HCT116 (cell line): ENCODE results near the gene ZNF462. TPM values are rescaled to one million over a fixed set of nuclear protein-coding genes. Genes with fewer than 3 reads are reported as not detected.

Experiments
- ATAC-seq: fragments of 200-7000 bp; cut with Tn5 transposase; 2 replicates; pipeline ENCODE4 v1.9.1; 2020; ENCODE audit warnings: mild to moderate bottlenecking, moderate library complexity
- BruUV-seq: library from RNA; stranded (reverse); fragments of 400-500 nt; replicated peaks from 2 replicates; lab custom pipeline; 2021; lab: Mats Ljungman, UMichigan
- CTCF ChIA-PET: fragments of 300-600 bp; sonication (Branson Sonifier 250); formaldehyde crosslinking; loops from one replicate; lab custom pipeline; 2021; ENCODE audit warnings: antibody characterized with exemption; lab: Charles Lee
- POLR2A ChIA-PET: fragments of 300-600, 350-600 bp; sonication (Branson Sonifier 250); formaldehyde crosslinking; loops from one replicate; lab custom pipeline; 2021; ENCODE audit warnings: antibody characterized with exemption; lab: Charles Lee
- RAD21 ChIA-PET, 2 experiments: fragments of 300-600 bp; sonication (Branson Sonifier 250); formaldehyde crosslinking; loops; one replicate each; lab custom pipeline; 2023; ENCODE audit warnings: low total read pairs in 2 of 2; ENCODE audit not compliant: uncharacterized antibody in 2 of 2, unreplicated experiment in 2 of 2, low non-redundant PET in 1 of 2; lab: Charles Lee
- DNase-seq: peaks from one replicate; pipeline ENCODE4 v3.0.0-alpha.2; 2010; ENCODE audit warnings: low read depth, low spot score
- H2AFZ ChIP-seq: fragments of 200-600 bp; shearing (Covaris generic), sonication (generic); 2 replicates; pipeline ENCODE4 v1.6.1; 2017; ENCODE audit warnings: low read depth, mixed run types, mixed read lengths, antibody characterized with exemption, low read length; ENCODE audit not compliant: poor library complexity, severe bottlenecking
- H3K27ac ChIP-seq: 2 replicates; pipeline ENCODE4 v1.5.1; 2012; ENCODE audit warnings: low read depth, low read length
- H3K27me3 ChIP-seq: fragments of 200-600 bp; sonication (generic); 2 replicates; pipeline ENCODE4 v1.6.1; 2016; ENCODE audit warnings: mixed run types, low read length, mixed read lengths; ENCODE audit not compliant: insufficient read depth
- H3K36me3 ChIP-seq, 2 experiments: fragments of 200-500 bp in 1 of 2; fragments of 200-600 bp in 1 of 2; sonication (Bioruptor generic) in 1 of 2; sonication (generic) in 1 of 2; 2 replicates each; pipeline versions ENCODE4 v1.5.1 to v1.6.1; 2014 to 2016; ENCODE audit warnings: low read length in 2 of 2, inconsistent platforms in 1 of 2, mixed read lengths in 1 of 2, mixed run types in 1 of 2; ENCODE audit not compliant: insufficient read depth in 2 of 2, control insufficient read depth in 1 of 2
- H3K4me1 ChIP-seq, 2 experiments: fragments of 200-600 bp in 1 of 2; sonication (generic) in 1 of 2; 2 replicates each; pipeline versions ENCODE4 v1.5.1 to v1.6.1; 2012 to 2017; ENCODE audit warnings: low read length in 2 of 2, inconsistent platforms in 1 of 2, mild to moderate bottlenecking in 1 of 2, mixed read lengths in 1 of 2, mixed run types in 1 of 2, moderate library complexity in 1 of 2; ENCODE audit not compliant: insufficient read depth in 2 of 2, control insufficient read depth in 1 of 2
- H3K4me2 ChIP-seq: fragments of 200-600 bp; sonication (generic); 2 replicates; pipeline ENCODE4 v1.6.1; 2017; ENCODE audit warnings: mixed run types, low read length, mixed read lengths
- H3K4me3 ChIP-seq, 2 experiments: fragments of 200-600 bp in 1 of 2; sonication (generic) in 1 of 2; replicated peaks in 1 of 2; 2 replicates each; pipeline ENCODE4 v1.5.1; 2011 to 2016; ENCODE audit warnings: low read length in 2 of 2, control low read depth in 1 of 2, low read depth in 1 of 2, mild to moderate bottlenecking in 1 of 2, mixed read lengths in 1 of 2, mixed run types in 1 of 2
- H3K79me2 ChIP-seq: fragments of 200-600 bp; sonication (generic); 2 replicates; pipeline ENCODE4 v1.6.1; 2017; ENCODE audit warnings: mild to moderate bottlenecking, mixed run types, low read length, moderate library complexity, mixed read lengths; ENCODE audit not compliant: insufficient read depth
- H3K9ac ChIP-seq: fragments of 200-600 bp; sonication (generic); 2 replicates; pipeline ENCODE4 v1.6.1; 2016; ENCODE audit warnings: low read length, mixed read lengths
- H3K9me2 ChIP-seq: fragments of 200-600 bp; sonication (generic), shearing (Covaris generic); 2 replicates; pipeline ENCODE4 v1.6.1; 2017; ENCODE audit warnings: mixed run types, mild to moderate bottlenecking, moderate library complexity; ENCODE audit not compliant: insufficient read depth
- H3K9me3 ChIP-seq, 2 experiments: fragments of 200-500 bp in 1 of 2; fragments of 200-600 bp in 1 of 2; sonication (Bioruptor generic) in 1 of 2; sonication (generic) in 1 of 2; 2 replicates each; pipeline ENCODE4 v1.6.1; 2014 to 2017; ENCODE audit warnings: low read length in 2 of 2, mixed read lengths in 2 of 2, inconsistent platforms in 1 of 2, low read depth in 1 of 2, mild to moderate bottlenecking in 1 of 2, mixed run types in 1 of 2, moderate library complexity in 1 of 2; ENCODE audit not compliant: control insufficient read depth in 1 of 2, insufficient read depth in 1 of 2
- H4K20me1 ChIP-seq: fragments of 200-600 bp; sonication (generic), shearing (Covaris generic); 2 replicates; pipeline ENCODE4 v1.6.1; 2017; ENCODE audit warnings: mixed run types, mild to moderate bottlenecking, moderate library complexity; ENCODE audit not compliant: insufficient read depth
- CBX3 ChIP-seq: IDR thresholded peaks from 2 replicates; pipeline ENCODE4 v1.6.1; 2012; ENCODE audit warnings: low read depth
- CEBPB ChIP-seq: IDR thresholded peaks from 2 replicates; pipeline ENCODE4 v1.6.1; 2012; ENCODE audit warnings: low read depth
- CTCF ChIP-seq, 3 experiments: fragments of 200-600 bp in 1 of 3; sonication (generic) in 1 of 3; IDR thresholded peaks in 2 of 3; conservative IDR thresholded peaks in 1 of 3; 2 replicates each; pipeline ENCODE4 v1.5.1; 2012 to 2017; ENCODE audit warnings: low read depth in 2 of 3, low read length in 2 of 3, antibody characterized with exemption in 1 of 3, borderline replicate concordance in 1 of 3, control low read depth in 1 of 3, mild to moderate bottlenecking in 1 of 3, mixed read lengths in 1 of 3, mixed run types in 1 of 3, moderate library complexity in 1 of 3; ENCODE audit not compliant: insufficient read depth in 1 of 3
- EGR1 ChIP-seq: IDR thresholded peaks from 2 replicates; pipeline ENCODE4 v1.6.1; 2012; ENCODE audit warnings: low read depth
- ELF1 ChIP-seq: IDR thresholded peaks from 2 replicates; pipeline ENCODE4 v1.6.1; 2012; ENCODE audit warnings: low read depth, borderline replicate concordance
- EZH2 ChIP-seq: fragments of 200-600 bp; sonication (generic); IDR thresholded peaks from 2 replicates; pipeline ENCODE4 v1.6.1; 2017; ENCODE audit warnings: antibody characterized with exemption, mixed run types
- EZH2phosphoT487 ChIP-seq: fragments of 200-600 bp; IDR thresholded peaks from 2 replicates; pipeline ENCODE4 v1.6.1; 2018; ENCODE audit warnings: antibody characterized with exemption, borderline replicate concordance
- FOSL1 ChIP-seq: IDR thresholded peaks from 2 replicates; pipeline ENCODE4 v1.6.1; 2012; ENCODE audit warnings: low read depth
- MAX ChIP-seq: IDR thresholded peaks from 2 replicates; pipeline ENCODE4 v1.6.1; 2012
- POLR2A ChIP-seq: IDR thresholded peaks from 2 replicates; pipeline ENCODE4 v1.7.0; 2011; ENCODE audit warnings: borderline replicate concordance; ENCODE audit not compliant: insufficient read depth, insufficient read length; ENCODE audit errors: extremely low read depth
- SIN3A ChIP-seq: IDR thresholded peaks from 2 replicates; pipeline ENCODE4 v1.6.1; 2012; ENCODE audit warnings: low read depth
- SP1 ChIP-seq: IDR thresholded peaks from 2 replicates; pipeline ENCODE4 v1.6.1; 2012; ENCODE audit warnings: low read depth
- SRF ChIP-seq: IDR thresholded peaks from 2 replicates; pipeline ENCODE4 v1.6.1; 2012; ENCODE audit warnings: low read depth
- TCF7L2 ChIP-seq: IDR thresholded peaks from 2 replicates; pipeline ENCODE4 v1.7.0; 2011; ENCODE audit warnings: borderline replicate concordance, inconsistent platforms; ENCODE audit not compliant: insufficient read depth, insufficient read length; ENCODE audit errors: extremely low read depth
- YY1 ChIP-seq: IDR thresholded peaks from 2 replicates; pipeline ENCODE4 v1.6.1; 2011; ENCODE audit warnings: low read length, low read depth, moderate library complexity, mild to moderate bottlenecking; ENCODE audit not compliant: insufficient replicate concordance; ENCODE audit errors: extremely low read depth
- ZFX ChIP-seq: fragments of 450-650 bp; IDR thresholded peaks from 2 replicates; pipeline ENCODE4 v1.6.1; 2017
- ZNF274 ChIP-seq: fragments of 200-500 bp; sonication (Bioruptor generic); IDR thresholded peaks from 2 replicates; pipeline ENCODE4 v1.6.1; 2014; ENCODE audit warnings: mild to moderate bottlenecking, low read depth, low read length, inconsistent platforms
- intact Hi-C: fragments of 100-400 bp; cut with micrococcal nuclease; formaldehyde crosslinking; loops from 2 replicates; pipeline ENCODE4 v1.10.0; 2022
- total RNA-seq: library from RNA; stranded (reverse); gene quantifications from one replicate; pipeline ENCODE4 v1.2.1, GENCODE V29; 2021; ENCODE audit not compliant: unreplicated experiment

Gene ZNF462
- total RNA-seq, 1 experiment from 2014 or later = 18.1 TPM

GRCh38 chr9:106982636-106983035 is 119.7 kb downstream of the ZNF462 start:
- no peaks in the 10 kb centered on the region for H4K20me1 ChIP-seq
- POLR2A ChIA-PET = no interaction called here
- RAD21 ChIA-PET = no interaction called here
- H3K36me3 ChIP-seq = no peaks in the 10 kb centered on the region
- H2AFZ ChIP-seq = no peak overlapping the region
- no peak overlapping the region for H3K4me2 ChIP-seq
- H3K27me3 ChIP-seq = no peaks in the 10 kb centered on the region
- CTCF ChIA-PET = no interaction called here
- intact Hi-C loops = no loop called here
- no peaks in the 10 kb centered on the region for H3K4me1 ChIP-seq
- H3K9me3 ChIP-seq = no peaks in the 10 kb centered on the region
- no peaks in the 10 kb centered on the region for H3K79me2 ChIP-seq
- no peaks in the 10 kb centered on the region for H3K9me2 ChIP-seq
- H3K4me3 ChIP-seq = no peak overlapping the region
- H3K27ac ChIP-seq = no peak overlapping the region
- H3K9ac ChIP-seq = no peak overlapping the region
- BruUV-seq = no TSS peak
- TF ChIP-seq EZH2 (no peak), TCF7L2 (no peak), POLR2A (no peak), EZH2phosphoT487 (no peak), ELF1 (no peak), ZFX (no peak), SIN3A (no peak), CEBPB (no peak), YY1 (no peak), EGR1 (no peak), CTCF (IDR thresholded peaks at IDR 0.05 in 2 of 3, conservative IDR thresholded peaks at IDR 0.05 in 1 of 3; ENCODE audit: borderline replicate concordance in 1 of 3, insufficient read depth in 1 of 3, low read depth in 2 of 3, low read length in 2 of 3) (no peak), SP1 (no peak), MAX (no peak), SRF (no peak), CBX3 (no peak), FOSL1 (no peak), ZNF274 (no peak)
- no peak for DNase-seq
- no peak for ATAC-seq
